ENCODE measurements around the gene CDK10.
"Not testable (repeated sequence)": the region's sequence is repeated elsewhere in the genome, so short reads cannot be mapped to it uniquely, and the experiment has no call there.

Gene CDK10

DNA sequence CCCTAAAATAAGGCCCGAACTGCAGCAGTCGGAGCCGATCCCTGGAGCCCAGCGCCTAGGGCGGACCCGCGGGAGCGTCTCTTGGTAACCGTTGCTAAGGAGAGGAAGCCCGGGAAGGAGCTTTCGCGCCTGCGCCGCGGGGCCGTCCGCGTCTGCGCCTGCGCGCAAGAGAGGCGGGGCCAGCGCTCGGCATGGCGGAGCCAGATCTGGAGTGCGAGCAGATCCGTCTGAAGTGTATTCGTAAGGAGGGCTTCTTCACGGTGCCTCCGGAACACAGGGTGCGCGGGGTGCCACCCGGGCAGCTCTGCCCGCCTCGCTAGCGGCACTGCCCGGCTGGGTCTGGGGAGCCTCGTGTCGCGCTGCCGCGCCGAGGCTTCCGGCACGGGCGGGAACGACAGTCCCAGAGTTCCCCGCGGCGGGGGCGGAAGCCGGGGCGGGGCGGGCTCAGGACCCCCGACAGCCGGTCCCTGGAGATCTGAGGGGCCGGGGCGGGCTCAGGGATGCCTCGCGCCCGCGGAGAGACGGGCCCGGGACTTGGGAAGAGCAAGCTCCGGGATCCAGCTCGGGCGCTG, at the start of gene CDK10:
Gene CDK10, plus strand, starts transcription at position 170 of the 572 bp plus-strand sequence. Its CDS starts 22 bp downstream, at position 192.
- in situ Hi-C loops (cut with MboI; ENCODE audit: low sequenced_read_pairs): no loop called here

GRCh38 chr16:89637379-89637778, 49.1 kb upstream of the CDK10 start:
- in situ Hi-C loops (cut with MboI; ENCODE audit: low sequenced_read_pairs): no loop called here

DNA sequence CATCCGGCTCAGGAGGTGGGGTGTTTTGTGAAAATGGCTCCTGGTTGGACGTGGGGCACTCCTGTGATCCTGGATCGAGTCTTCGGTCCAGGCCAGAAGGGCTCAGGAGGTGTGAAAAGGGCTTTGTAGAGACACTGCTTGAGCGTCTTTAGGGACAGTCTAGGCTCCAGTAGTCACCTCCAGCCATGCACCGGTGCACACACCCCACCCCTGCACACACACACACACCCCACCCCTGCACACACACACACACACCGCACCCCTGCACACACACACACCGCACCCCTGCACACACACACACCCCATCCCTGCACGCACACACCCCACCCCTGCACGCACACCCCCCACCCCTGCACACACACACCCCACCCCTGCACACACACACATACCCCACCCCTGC, 48.0 kb upstream of the CDK10 start:
- in situ Hi-C loops (cut with MboI; ENCODE audit: low sequenced_read_pairs): no loop called here

GRCh38 chr16:89639385-89639784, 47.1 kb upstream of the CDK10 start:
- in situ Hi-C loops (cut with MboI; ENCODE audit: low sequenced_read_pairs): no loop called here

- in situ Hi-C loops (cut with MboI; ENCODE audit: low sequenced_read_pairs): no loop called here
Measured at GRCh38 chr16:89641458-89642119, 44.9 kb upstream of the CDK10 start.

GRCh38 chr16:89642574-89642973, 43.9 kb upstream of the CDK10 start:
- in situ Hi-C loops (cut with MboI; ENCODE audit: low sequenced_read_pairs): no loop called here

GRCh38 chr16:89643769-89644300, 42.7 kb upstream of the CDK10 start:
- in situ Hi-C loops (cut with MboI; ENCODE audit: low sequenced_read_pairs): no loop called here

DNA sequence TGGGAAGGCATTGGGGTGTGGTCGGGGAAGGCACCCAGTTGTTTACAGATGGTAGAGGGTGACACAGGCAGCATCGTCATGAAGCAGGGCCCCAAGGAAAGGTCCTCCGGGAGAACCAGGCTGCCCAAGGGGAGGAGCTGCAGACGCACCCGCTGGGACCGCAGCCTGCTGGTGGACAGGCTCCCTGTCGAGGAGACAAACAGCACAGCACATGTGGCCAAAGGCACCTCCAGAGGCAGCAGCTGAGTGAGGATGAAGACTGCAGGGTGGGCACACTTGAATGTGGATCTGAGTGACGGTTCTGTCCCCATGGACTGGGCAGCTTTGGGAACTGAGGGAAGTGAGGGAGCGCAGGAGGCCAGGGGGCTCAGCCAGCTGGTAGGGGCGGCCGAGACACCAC, 41.4 kb upstream of the CDK10 start:
- in situ Hi-C loops (cut with MboI; ENCODE audit: low sequenced_read_pairs): no loop called here

DNA sequence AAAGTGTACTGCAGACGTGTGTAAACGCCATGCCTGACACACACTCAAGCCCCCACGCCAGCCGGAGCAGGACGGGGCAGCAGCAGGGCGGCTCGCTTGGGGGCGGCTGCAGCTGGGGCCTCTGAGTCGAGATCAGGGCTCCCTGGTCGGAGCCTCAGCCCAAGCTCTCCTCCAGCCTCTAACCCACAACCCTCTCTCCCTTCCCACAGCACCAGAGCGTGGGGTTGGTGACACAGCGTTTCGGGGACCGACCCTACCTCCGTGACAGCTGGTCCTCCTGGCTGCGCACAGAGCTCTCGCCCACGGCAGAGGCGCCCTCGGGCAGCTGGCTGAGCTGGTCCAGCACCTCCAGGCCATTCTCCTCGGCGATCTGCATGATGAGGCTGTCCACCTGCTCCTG, 40.2 kb upstream of the CDK10 start:
- in situ Hi-C loops (cut with MboI; ENCODE audit: low sequenced_read_pairs): no loop called here

DNA sequence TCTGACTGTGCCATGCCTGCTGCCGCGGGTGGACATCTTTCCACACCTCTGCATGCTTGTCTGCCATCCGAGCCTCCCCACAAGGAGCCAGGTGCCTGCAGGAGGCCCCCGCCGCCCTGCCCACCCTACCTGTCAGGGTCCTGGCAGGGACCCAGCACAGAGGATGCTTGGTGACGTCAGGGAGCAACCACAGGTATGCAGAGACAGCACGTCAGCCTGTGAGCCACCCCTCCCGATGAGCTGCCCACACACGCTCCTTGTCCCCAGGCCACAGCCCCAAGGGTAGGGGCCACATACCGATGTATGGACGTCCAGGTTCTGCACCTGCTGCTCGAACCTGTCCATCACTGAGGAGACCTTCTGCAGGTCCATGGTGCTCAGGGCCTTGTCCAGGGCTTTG, 39.6 kb upstream of the CDK10 start:
- in situ Hi-C loops (cut with MboI; ENCODE audit: low sequenced_read_pairs): no loop called here

- in situ Hi-C loops (cut with MboI; ENCODE audit: low sequenced_read_pairs): no loop called here
Measured at GRCh38 chr16:89651584-89651983, 34.9 kb upstream of the CDK10 start.

DNA sequence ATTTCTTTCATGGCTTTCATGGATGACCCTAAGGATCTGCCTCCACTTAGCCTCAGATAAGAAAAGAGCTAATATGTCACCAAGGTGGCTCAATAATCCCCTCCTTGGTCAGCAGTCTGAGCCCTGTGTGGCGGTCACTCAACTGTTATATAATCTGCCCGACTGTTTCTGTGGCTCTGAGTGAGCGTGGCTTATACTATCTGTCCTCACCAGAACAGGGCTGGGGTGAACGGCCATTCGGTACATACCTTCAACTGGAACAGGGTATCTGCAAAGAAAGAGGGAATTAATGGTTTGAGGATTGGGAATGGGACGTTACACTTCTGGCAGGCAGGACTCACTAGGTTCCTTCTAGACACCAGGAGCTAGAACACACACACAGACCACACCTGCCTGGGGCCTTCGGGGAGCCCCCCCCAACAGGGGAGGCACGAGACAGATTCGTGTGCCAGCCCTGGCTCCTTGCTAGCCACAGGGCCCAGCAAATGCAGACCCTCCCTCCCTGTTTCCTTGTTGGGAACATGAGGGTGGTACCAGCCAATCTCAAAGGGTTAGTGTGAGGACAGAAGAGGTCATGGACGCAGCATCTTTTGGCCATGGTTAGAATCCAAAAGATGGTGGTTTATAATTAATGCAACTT, 32.7 kb upstream of the CDK10 start:
- in situ Hi-C loops (cut with MboI; ENCODE audit: low sequenced_read_pairs): no loop called here

DNA sequence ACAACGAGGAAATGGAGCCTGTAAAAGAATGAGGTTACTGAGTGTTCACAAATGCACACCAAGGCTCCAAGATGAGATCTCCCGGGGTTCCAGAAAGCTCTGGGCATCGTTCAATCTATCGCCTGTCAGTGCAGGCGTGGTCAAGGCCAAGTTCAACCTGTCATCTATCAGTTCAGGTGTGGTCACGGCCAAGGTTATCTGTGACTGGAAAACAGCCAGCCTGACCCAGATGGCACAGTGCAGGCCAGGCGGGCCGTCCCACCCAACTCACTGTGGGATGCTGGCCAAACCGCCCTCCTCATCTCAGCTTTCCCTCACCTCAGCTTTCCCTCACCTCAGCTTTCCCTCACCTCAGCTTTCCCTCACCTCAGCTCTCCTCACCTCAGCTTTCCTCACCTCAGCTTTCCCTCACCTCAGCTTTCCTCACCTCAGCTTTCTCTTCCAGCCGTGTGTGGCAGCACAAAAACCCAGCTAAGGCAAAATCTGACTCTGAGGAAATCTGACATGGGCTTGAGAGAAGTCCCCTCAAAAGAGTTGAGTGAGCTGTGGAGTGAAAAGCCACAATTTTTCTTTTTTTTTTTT, 31.3 kb upstream of the CDK10 start:
- in situ Hi-C loops (cut with MboI; ENCODE audit: low sequenced_read_pairs): no loop called here

- in situ Hi-C loops (cut with MboI; ENCODE audit: low sequenced_read_pairs): no loop called here
Measured at GRCh38 chr16:89656435-89657121, 29.9 kb upstream of the CDK10 start.

GRCh38 chr16:89657442-89658220, 28.9 kb upstream of the CDK10 start, which contains the start of the genes CHMP1A and SPATA33:
CHMP1A (minus strand) TSS chr16:89657708; CDS start chr16:89657588, 120 bp downstream.
SPATA33 (plus strand) TSS chr16:89657836; CDS start chr16:89657912, 76 bp downstream.
- in situ Hi-C loops (cut with MboI; ENCODE audit: low sequenced_read_pairs): no loop called here

DNA sequence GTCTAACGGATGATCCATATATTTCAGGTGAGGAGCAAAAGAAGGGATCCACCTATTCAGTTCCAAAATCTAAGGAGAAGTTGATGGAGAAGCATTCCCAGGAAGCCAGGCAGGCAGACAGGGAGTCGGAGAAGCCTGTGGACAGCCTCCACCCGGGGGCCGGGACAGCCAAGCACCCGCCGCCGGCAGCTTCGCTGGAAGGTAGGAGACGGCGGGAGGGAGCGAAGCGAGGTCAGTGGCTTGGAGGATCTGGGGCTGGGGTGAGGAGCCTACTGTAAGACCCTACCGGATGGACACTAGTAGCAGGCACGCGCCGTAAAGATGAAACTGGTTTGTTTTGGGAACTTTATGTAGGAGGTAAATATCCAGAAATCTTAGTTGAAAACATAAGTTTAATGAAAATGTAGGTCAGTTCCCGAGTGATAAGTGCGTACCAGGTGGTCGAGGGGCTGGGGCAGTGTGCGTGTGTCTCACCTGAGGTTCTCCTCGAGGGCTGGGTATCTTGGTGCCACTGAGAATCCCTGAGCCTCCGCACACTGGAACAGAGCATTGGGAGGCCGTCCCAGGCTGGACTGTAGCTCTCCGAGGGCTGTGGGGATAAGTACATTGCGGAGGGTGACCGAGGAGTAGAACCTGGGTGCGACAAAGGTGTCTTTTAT, 28.1 kb upstream of the CDK10 start:
- in situ Hi-C loops (cut with MboI; ENCODE audit: low sequenced_read_pairs): no loop called here

DNA sequence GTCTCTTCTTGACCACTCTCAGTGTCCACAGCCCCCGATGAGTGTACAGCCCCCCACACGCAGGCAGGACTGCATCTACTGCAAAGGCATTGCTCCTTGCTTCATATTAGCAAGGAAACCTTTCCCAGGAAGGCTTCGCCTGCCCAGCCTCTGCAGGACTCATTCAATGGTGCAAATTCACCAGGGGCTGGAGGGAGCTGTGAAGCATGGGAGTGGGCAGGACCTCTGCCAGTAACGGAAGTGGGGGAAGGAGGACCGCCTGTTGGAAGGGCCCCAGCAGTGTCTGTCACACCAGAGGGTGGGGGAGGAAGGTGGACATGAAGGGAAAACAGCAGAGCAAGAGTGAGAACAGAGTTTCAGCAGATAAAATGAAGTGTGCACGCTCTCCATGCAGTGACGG, 26.3 kb upstream of the CDK10 start:
- in situ Hi-C loops (cut with MboI; ENCODE audit: low sequenced_read_pairs): no loop called here

DNA sequence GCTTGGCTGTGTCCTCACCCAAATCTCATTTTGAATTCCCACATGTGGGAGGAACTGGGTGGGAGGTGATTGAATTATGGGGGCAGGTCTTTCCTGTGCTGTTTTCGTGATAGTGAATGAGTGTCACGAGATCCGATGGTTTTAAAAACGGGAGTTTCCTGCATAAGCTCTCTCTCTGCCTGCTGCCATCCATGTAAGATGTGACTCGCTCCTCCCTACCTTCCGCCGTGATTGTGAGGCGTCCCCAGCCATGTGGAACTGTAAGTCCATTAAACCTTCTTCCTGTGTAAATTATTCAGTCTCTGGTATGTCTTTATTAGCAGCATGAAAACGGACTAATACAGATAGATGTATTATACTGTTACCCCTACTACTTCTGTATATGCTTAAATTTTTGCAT, 25.3 kb upstream of the CDK10 start:
- in situ Hi-C loops (cut with MboI; ENCODE audit: low sequenced_read_pairs): no loop called here

DNA sequence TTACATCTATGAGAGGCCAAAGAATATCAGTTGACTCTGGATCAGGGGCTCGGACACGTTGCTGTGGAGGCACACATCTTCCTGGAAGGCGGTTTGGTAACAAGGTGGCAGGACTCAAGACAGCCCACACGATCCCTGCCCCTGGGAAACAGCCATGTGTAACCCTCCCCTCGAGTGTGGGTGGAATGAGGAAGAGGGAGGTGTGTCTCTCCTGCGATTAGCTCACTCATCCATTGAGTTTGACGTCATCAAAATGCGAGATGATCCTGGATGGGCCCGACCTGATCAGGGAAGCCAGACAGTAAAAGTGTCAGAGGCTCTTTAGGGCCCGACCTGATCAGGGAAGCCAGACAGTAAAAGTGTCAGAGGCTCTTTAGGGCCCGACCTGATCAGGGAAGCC, 22.3 kb upstream of the CDK10 start:
- in situ Hi-C loops (cut with MboI; ENCODE audit: low sequenced_read_pairs): not testable (repeated sequence)

GRCh38 chr16:89667000-89667399, 19.5 kb upstream of the CDK10 start:
- in situ Hi-C loops (cut with MboI; ENCODE audit: low sequenced_read_pairs): not testable (repeated sequence)
